Small intestine (tissue), 7 donors: ENCODE data around the gene CYFIP1. TPM values are rescaled to one million over a fixed set of nuclear protein-coding genes. Genes with fewer than 3 reads are reported as not detected.

Source experiments
- DNase-seq, 2 donors: peaks; one replicate each; pipeline versions ENCODE4 v3.0.0 to v3.0.0-alpha.2; 2013
- FAIRE-seq: peaks from 2 replicates; lab custom pipeline; 2012; peaks lifted over from hg19 to GRCh38; lab: Jason Lieb, UNC
- H3K27ac ChIP-seq, 3 donors: one replicate each; pipeline ENCODE4 v1.5.1; 2013; ENCODE audit warnings: low read length in 2 of 3, mild to moderate bottlenecking in 2 of 3, control low read depth in 1 of 3, inconsistent platforms in 1 of 3, low read depth in 1 of 3, moderate library complexity in 1 of 3
- H3K27me3 ChIP-seq, 3 donors: one replicate each; pipeline ENCODE4 v1.6.1; 2013; ENCODE audit warnings: low read length in 3 of 3, inconsistent platforms in 1 of 3; ENCODE audit not compliant: control insufficient read depth in 3 of 3, insufficient read depth in 3 of 3
- H3K36me3 ChIP-seq, 3 donors: one replicate each; pipeline ENCODE4 v1.6.1; 2013; ENCODE audit warnings: low read length in 3 of 3, inconsistent platforms in 1 of 3, low read depth in 1 of 3, mild to moderate bottlenecking in 1 of 3, moderate library complexity in 1 of 3; ENCODE audit not compliant: control insufficient read depth in 3 of 3, insufficient read depth in 2 of 3
- H3K4me1 ChIP-seq, 3 donors: one replicate each; pipeline ENCODE4 v1.6.1; 2013; ENCODE audit warnings: low read length in 2 of 3, inconsistent platforms in 1 of 3, low read depth in 1 of 3, mild to moderate bottlenecking in 1 of 3, moderate library complexity in 1 of 3; ENCODE audit not compliant: control insufficient read depth in 3 of 3, insufficient read depth in 2 of 3
- H3K4me3 ChIP-seq, 3 donors: one replicate each; pipeline ENCODE4 v1.5.1; 2013; ENCODE audit warnings: low read length in 3 of 3, control low read depth in 1 of 3, inconsistent platforms in 1 of 3, low read depth in 1 of 3, mild to moderate bottlenecking in 1 of 3, moderate library complexity in 1 of 3
- H3K9me3 ChIP-seq, 2 donors: one replicate each; pipeline ENCODE4 v1.6.1; 2013; ENCODE audit warnings: low read depth in 1 of 2, low read length in 1 of 2; ENCODE audit not compliant: control insufficient read depth in 2 of 2, insufficient read depth in 1 of 2
- WGBS, 3 donors: extraction: QIAGEN DNeasy Blood & Tissue Kit; methylation state at CpG; one replicate each; pipeline ENCODE4 v1.1.7; 2013; 5-methylcytosine and 5-hydroxymethylcytosine counted together
- polyA plus RNA-seq, 4 donors: library from polyadenylated mRNA; stranded (reverse) in 3 of 4; unstranded in 1 of 4; fragments of 200-250 nt in 3 of 4; fragments of 120-200 nt in 1 of 4; gene quantifications; one replicate each; pipeline versions ENCODE4 v1.2.1 to v1.2.3, GENCODE V29; 2013
- donor health status: healthy with polysubstance abuse.
- donor health status: control.
- donor health status: control.
- donor health status: Bipolar disorder and iron deficiency.
- donor health status: healthy.

CYFIP1 gene
- polyA plus RNA-seq, 4 donors, result 35.9 to 93.9 (median 51.8) TPM

GRCh38 chr15:22925875-22926274, 54.3 kb downstream of the CYFIP1 start:
- FAIRE-seq (no peak), DNase-seq (no peak)
- 92 to 96% (median 94%) methylated on average over 17 of the region's 17 CpGs for WGBS, 3 donors
- Histone ChIP-seq H3K9me3 (no peaks in the 10 kb centered on the region), H3K4me3 (no peak overlapping the region), H3K27me3 (no peaks in the 10 kb centered on the region), H3K36me3 (peaks cover 0 to 28% (median 0%) of the 10 kb centered on the region in 3 donors), H3K27ac (no peak overlapping the region), H3K4me1 (no peaks in the 10 kb centered on the region)

GRCh38 chr15:22922003-22922402, 58.2 kb downstream of the CYFIP1 start:
- no peaks in the 10 kb centered on the region for H3K9me3 ChIP-seq
- no peaks in the 10 kb centered on the region for H3K27me3 ChIP-seq
- DNase-seq (no peak), FAIRE-seq (no peak)
- peaks cover 2 to 40% (median 9%) of the 10 kb centered on the region in 3 donors for H3K36me3 ChIP-seq
- no peaks in the 10 kb centered on the region for H3K4me1 ChIP-seq
- WGBS, 3 donors, result 87 to 95% (median 91%) methylated on average over 5 of the region's 5 CpGs
- H3K27ac ChIP-seq, result no peak overlapping the region
- no peak overlapping the region for H3K4me3 ChIP-seq

GRCh38 chr15:22919171-22919570, 61.0 kb downstream of the CYFIP1 start:
- Histone ChIP-seq H3K9me3 (no peaks in the 10 kb centered on the region), H3K4me3 (no peak overlapping the region), H3K27me3 (no peaks in the 10 kb centered on the region), H3K36me3 (peaks cover 4 to 44% (median 14%) of the 10 kb centered on the region in 3 donors), H3K4me1 (no peaks in the 10 kb centered on the region), H3K27ac (no peak overlapping the region)
- DNase-seq, result no peak
- FAIRE-seq, result no peak
- 62 to 74% (median 69%) methylated on average over 3 of the region's 3 CpGs for WGBS, 3 donors

- peaks cover 4 to 49% (median 19%) of the 10 kb centered on the region in 3 donors for H3K36me3 ChIP-seq
- FAIRE-seq, result no peak
- 95 to 96% (median 95%) methylated on average over 25 of the region's 25 CpGs for WGBS, 3 donors
- DNase-seq, result no peak
- no peaks in the 10 kb centered on the region for H3K4me1 ChIP-seq
- H3K4me3 ChIP-seq, result no peak overlapping the region
- no peaks in the 10 kb centered on the region for H3K9me3 ChIP-seq
- H3K27ac ChIP-seq, result no peak overlapping the region
- H3K27me3 ChIP-seq, result no peaks in the 10 kb centered on the region
These were observed 61.5 kb downstream of the CYFIP1 start for GRCh38 chr15:22918596-22919140.

GRCh38 chr15:22918056-22918455, 62.1 kb downstream of the CYFIP1 start:
- Histone ChIP-seq H3K27me3 (no peaks in the 10 kb centered on the region), H3K36me3 (peaks cover 4 to 52% (median 20%) of the 10 kb centered on the region in 3 donors), H3K9me3 (no peaks in the 10 kb centered on the region), H3K27ac (no peak overlapping the region), H3K4me3 (no peak overlapping the region), H3K4me1 (no peaks in the 10 kb centered on the region)
- FAIRE-seq, result no peak
- DNase-seq, result no peak
- 91 to 95% (median 92%) methylated on average over 9 of the region's 9 CpGs for WGBS, 3 donors

GRCh38 chr15:22917556-22917955, 62.6 kb downstream of the CYFIP1 start:
- FAIRE-seq, result no peak

GRCh38 chr15:22916606-22917350, 63.4 kb downstream of the CYFIP1 start:
- Histone ChIP-seq H3K27ac (no peak overlapping the region), H3K4me1 (no peaks in the 10 kb centered on the region), H3K4me3 (no peak overlapping the region), H3K9me3 (no peaks in the 10 kb centered on the region), H3K27me3 (no peaks in the 10 kb centered on the region), H3K36me3 (peaks cover 4 to 58% (median 23%) of the 10 kb centered on the region in 3 donors)
- 93 to 97% (median 95%) methylated on average over 36 of the region's 36 CpGs for WGBS, 3 donors
- no peak for DNase-seq
- no peak for FAIRE-seq

More at GRCh38 chr15:22917556-22917955, 62.6 kb downstream of the CYFIP1 start:
- Histone ChIP-seq H3K4me3 (no peak overlapping the region), H3K4me1 (no peaks in the 10 kb centered on the region), H3K9me3 (no peaks in the 10 kb centered on the region), H3K27me3 (no peaks in the 10 kb centered on the region), H3K36me3 (peaks cover 4 to 56% (median 23%) of the 10 kb centered on the region in 3 donors), H3K27ac (no peak overlapping the region)
- DNase-seq, result no peak
- WGBS, 3 donors, result 94 to 95% (median 95%) methylated on average over 18 of the region's 18 CpGs

- 94 to 96% (median 95%) methylated on average over 25 of the region's 25 CpGs for WGBS, 3 donors
- no peaks in the 10 kb centered on the region for H3K4me1 ChIP-seq
- peaks cover 7 to 64% (median 24%) of the 10 kb centered on the region in 3 donors for H3K36me3 ChIP-seq
- H3K27me3 ChIP-seq, result no peaks in the 10 kb centered on the region
- DNase-seq (no peak), FAIRE-seq (no peak)
- no peaks in the 10 kb centered on the region for H3K9me3 ChIP-seq
- H3K27ac ChIP-seq, result no peak overlapping the region
- H3K4me3 ChIP-seq, result no peak overlapping the region
These were observed 64.2 kb downstream of the CYFIP1 start for GRCh38 chr15:22915866-22916515.
